GM10248 (cell line): ENCODE data around the gene CLCA1.
"Not testable (repeated sequence)": the region's sequence is repeated elsewhere in the genome, so short reads cannot be mapped to it uniquely, and the experiment has no call there.

ENCODE experiments used
- CTCF ChIA-PET: fragments of 300-600 bp; sonication (Branson Sonifier 250); formaldehyde crosslinking; extraction: SDS; loops from one replicate; lab custom pipeline; 2021; ENCODE audit warnings: antibody characterized with exemption; lab: Yijun Ruan, JAX
- POLR2A ChIA-PET: fragments of 350-650 bp; sonication (Branson Sonifier 250); formaldehyde crosslinking; extraction: SDS; loops from one replicate; lab custom pipeline; 2020; ENCODE audit warnings: antibody characterized with exemption; lab: Yijun Ruan, JAX
- DNase-seq: peaks from one replicate; pipeline ENCODE4 v3.0.0; 2012; ENCODE audit errors: extremely low spot score
- TF ChIP-seq, protein P1 (sequence below): IDR thresholded peaks from 2 replicates; pipeline ENCODE4 v1.5.1; 2012; ENCODE audit warnings: mild to moderate bottlenecking, low read depth; ENCODE audit errors: extremely low read depth, missing control alignments, control extremely low read depth

CLCA1 gene

DNA sequence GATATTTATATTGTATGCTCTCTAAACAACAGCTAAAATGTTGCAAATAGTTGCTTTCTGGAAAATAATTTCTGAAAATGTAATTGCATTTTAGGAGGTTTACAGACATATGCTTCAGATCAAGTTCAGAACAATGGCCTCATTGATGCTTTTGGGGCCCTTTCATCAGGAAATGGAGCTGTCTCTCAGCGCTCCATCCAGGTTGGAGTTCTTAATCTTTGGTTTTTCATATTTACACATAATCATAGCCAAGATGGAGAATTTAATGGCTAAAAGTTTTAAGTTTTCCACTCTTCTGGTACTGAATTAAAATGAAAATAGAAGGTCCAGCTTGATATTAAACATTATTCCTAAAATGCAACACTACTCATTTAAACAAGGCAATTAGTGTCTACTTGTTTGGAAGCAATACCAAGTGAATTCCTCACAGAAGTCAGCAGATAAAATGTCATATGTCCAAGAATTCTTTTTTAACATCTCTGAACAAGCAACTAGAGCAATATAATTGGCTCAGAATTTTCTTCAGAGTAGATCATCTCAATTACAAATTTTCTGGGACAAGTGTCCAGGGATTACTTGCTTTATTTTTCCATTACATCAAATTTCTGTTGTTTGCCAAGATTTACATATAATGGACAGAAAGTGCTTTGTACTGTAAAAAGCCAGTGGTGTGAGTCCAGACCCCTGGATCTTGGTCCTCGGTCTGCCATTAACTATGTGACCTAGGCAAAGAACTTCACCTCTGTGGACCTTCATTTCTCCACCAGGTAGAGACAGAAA is 22.6 kb downstream of the CLCA1 start:
- TF ChIP-seq, protein P1, sequence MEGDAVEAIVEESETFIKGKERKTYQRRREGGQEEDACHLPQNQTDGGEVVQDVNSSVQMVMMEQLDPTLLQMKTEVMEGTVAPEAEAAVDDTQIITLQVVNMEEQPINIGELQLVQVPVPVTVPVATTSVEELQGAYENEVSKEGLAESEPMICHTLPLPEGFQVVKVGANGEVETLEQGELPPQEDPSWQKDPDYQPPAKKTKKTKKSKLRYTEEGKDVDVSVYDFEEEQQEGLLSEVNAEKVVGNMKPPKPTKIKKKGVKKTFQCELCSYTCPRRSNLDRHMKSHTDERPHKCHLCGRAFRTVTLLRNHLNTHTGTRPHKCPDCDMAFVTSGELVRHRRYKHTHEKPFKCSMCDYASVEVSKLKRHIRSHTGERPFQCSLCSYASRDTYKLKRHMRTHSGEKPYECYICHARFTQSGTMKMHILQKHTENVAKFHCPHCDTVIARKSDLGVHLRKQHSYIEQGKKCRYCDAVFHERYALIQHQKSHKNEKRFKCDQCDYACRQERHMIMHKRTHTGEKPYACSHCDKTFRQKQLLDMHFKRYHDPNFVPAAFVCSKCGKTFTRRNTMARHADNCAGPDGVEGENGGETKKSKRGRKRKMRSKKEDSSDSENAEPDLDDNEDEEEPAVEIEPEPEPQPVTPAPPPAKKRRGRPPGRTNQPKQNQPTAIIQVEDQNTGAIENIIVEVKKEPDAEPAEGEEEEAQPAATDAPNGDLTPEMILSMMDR, result no peak
- DNase-seq, result no peak
- POLR2A ChIA-PET, result no interaction called here
- CTCF ChIA-PET, result interaction anchor here (1.3 to 8.0 kb wide), 3 partner anchors 9 to 16 kb away, joined by 3 to 83 read pairs (median 6); no protein-coding TSS in a partner anchor

DNA sequence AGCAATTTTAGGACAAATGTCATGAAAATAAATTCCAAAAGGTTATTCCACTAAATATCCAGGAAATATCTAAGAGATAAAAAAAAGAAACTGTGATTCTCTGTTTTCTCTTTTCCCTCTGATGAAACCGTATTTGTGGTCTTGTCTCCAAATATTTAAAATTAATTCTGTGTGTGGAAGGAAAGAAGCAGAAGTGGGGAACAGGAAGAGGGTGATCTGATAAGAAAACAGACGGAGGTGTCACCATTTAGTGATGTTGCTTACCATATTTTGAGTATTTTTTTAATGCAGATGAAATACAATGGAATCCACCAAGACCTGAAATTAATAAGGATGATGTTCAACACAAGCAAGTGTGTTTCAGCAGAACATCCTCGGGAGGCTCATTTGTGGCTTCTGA is 29.6 kb downstream of the CLCA1 start:
- ChIA-PET POLR2A (no interaction called here), CTCF (interaction anchor here (1.0 to 5.0 kb wide), 12 partner anchors 10 to 123 kb away, joined by 3 to 83 read pairs (median 8); partner anchors contain the start of gene ODF2L)
- DNase-seq, result no peak
- TF ChIP-seq, protein P1, result no peak

DNA sequence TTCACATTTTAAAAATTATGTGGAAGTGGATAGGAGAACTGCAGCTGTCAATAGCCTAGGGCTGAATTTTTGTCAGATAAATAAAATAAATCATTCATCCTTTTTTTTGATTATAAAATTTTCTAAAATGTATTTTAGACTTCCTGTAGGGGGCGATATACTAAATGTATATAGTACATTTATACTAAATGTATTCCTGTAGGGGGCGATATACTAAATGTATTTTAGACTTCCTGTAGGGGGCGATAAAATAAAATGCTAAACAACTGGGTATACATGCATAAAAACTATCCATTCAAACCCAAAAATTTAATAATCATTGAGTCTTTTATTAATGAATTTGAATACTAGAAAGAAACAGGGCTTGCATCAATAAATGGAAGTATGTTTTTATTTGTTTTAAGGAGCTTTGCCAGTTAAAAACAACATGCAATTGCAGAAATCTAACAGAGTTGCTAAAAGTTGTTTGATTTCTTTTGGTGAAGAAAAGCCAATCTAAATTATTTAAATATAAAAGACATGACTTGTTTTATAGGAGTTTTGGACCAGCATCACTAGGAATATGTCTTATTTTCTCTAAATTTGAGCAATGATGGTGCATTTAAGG is 31.4 kb downstream of the CLCA1 start:
- POLR2A ChIA-PET, result no interaction called here
- CTCF ChIA-PET, result interaction anchor here (0.8 to 7.9 kb wide), 42 partner anchors 8 to 205 kb away, joined by 3 to 83 read pairs (median 4); partner anchors contain the start of genes CLCA2, ODF2L and SH3GLB1
- TF ChIP-seq, protein P1, result peak; percentile 81
- peak; percentile 21 for DNase-seq

DNA sequence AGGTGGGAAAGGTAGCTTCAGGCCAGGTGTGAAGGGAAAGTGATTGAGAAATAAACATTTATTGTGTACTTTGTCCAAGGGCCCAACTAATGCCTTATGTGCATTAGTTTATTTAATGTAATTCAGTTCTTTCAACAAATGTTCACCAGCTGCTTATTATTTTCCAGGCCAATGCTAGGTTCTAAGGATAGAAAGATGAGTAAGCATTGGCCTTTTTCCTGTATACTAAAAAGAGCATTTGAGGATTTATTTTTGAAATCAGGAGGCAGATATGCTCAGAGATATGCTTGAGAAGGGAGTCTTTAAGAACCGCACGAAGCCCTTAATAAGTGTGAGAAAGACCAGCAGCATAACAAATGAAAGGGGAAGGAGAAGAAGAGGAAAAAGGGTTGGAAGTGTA is 32.0 kb downstream of the CLCA1 start:
- CTCF ChIA-PET, result interaction anchor here (0.8 to 7.9 kb wide), 32 partner anchors 8 to 224 kb away, joined by 3 to 83 read pairs (median 8); partner anchors contain the start of genes CLCA2, ODF2L and SH3GLB1
- POLR2A ChIA-PET, result no interaction called here
- TF ChIP-seq, protein P1, result no peak
- no peak for DNase-seq

- DNase-seq, POLR2A ChIA-PET: not testable (repeated sequence)
- TF ChIP-seq, protein P1, result peak; percentile 8
- CTCF ChIA-PET, result interaction anchor here (0.7 to 7.9 kb wide), 28 partner anchors 9 to 203 kb away, joined by 3 to 83 read pairs (median 5); partner anchors contain the start of genes CLCA1, CLCA2, ODF2L and SH3GLB1
These were observed 33.5 kb downstream of the CLCA1 start for GRCh38 chr1:86502125-86502646.
